Tongue (tissue), 2 donors: Measurements from ENCODE around the gene GTF2IRD2. TPM values are rescaled to one million over a fixed set of nuclear protein-coding genes. Genes with fewer than 3 reads are reported as not detected.
"Not testable (repeated sequence)": the region's sequence is repeated elsewhere in the genome, so short reads cannot be mapped to it uniquely, and the experiment has no call there.

Source experiments
- DNase-seq: peaks from one replicate; pipeline ENCODE4 v3.0.0-alpha.2; 2015
- total RNA-seq: library from RNA; depleted of rRNA; stranded (reverse); fragments of >200 nt; gene quantifications from one replicate; pipeline ENCODE4 v1.2.3, GENCODE V29; 2014

The GTF2IRD2 gene
- total RNA-seq = 12.4 TPM

GRCh38 chr7:74850833-74851721 lies at the start of gene GTF2IRD2:
TSS of gene GTF2IRD2 (minus strand) at chr7:74851605. CDS start at chr7:74836378, 15,227 bp downstream.
- DNase-seq = not testable (repeated sequence)

- peak; percentile 79 for DNase-seq
These were observed 39.0 kb upstream of the GTF2IRD2 start for GRCh38 chr7:74890158-74891123.

GRCh38 chr7:74889518-74890129 lies 38.2 kb upstream of the GTF2IRD2 start:
- not testable (repeated sequence) for DNase-seq

- DNase-seq = not testable (repeated sequence)
These were observed 33.9 kb upstream of the GTF2IRD2 start for GRCh38 chr7:74885295-74885694.

GRCh38 chr7:74882110-74882509 lies 30.7 kb upstream of the GTF2IRD2 start:
- DNase-seq = not testable (repeated sequence)

GRCh38 chr7:74874748-74875512 lies 23.5 kb upstream of the GTF2IRD2 start:
- peak; percentile 65 for DNase-seq

GRCh38 chr7:74874104-74874747 lies 22.8 kb upstream of the GTF2IRD2 start:
- DNase-seq = not testable (repeated sequence)

- DNase-seq = not testable (repeated sequence)
These were observed 21.1 kb upstream of the GTF2IRD2 start for GRCh38 chr7:74872542-74872941.

GRCh38 chr7:74865777-74866176 lies 14.4 kb upstream of the GTF2IRD2 start:
- not testable (repeated sequence) for DNase-seq

GRCh38 chr7:74849853-74850252 lies 1.6 kb downstream of the GTF2IRD2 start:
- not testable (repeated sequence) for DNase-seq

GRCh38 chr7:74830411-74830810 lies 21.0 kb downstream of the GTF2IRD2 start:
- DNase-seq = not testable (repeated sequence)

GRCh38 chr7:74829959-74830358 lies 21.4 kb downstream of the GTF2IRD2 start:
- DNase-seq = not testable (repeated sequence)

GRCh38 chr7:74821259-74821658 lies 30.1 kb downstream of the GTF2IRD2 start:
- not testable (repeated sequence) for DNase-seq

GRCh38 chr7:74820146-74820805 lies 31.1 kb downstream of the GTF2IRD2 start:
- DNase-seq = not testable (repeated sequence)

GRCh38 chr7:74815882-74816281 lies 35.5 kb downstream of the GTF2IRD2 start:
- not testable (repeated sequence) for DNase-seq

GRCh38 chr7:74798644-74799043 lies 52.8 kb downstream of the GTF2IRD2 start:
- DNase-seq = not testable (repeated sequence)

- DNase-seq = not testable (repeated sequence)
These were observed 53.4 kb downstream of the GTF2IRD2 start for GRCh38 chr7:74797848-74798622.

GRCh38 chr7:74789200-74789736 lies 62.1 kb downstream of the GTF2IRD2 start:
- DNase-seq = not testable (repeated sequence)
